ENCODE results near the gene TARDBP. TPM values are rescaled to one million over a fixed set of nuclear protein-coding genes. Genes with fewer than 3 reads are reported as not detected.
A peak's percentile ranks its signal among the peaks of the same experiment; 100 is the strongest.

TARDBP gene
- polyA plus RNA-seq, 1 donor from 2014 or later, result 129 TPM

GRCh38 chr1:11059968-11060830, 47.7 kb downstream of the TARDBP start, which contains the start of gene SRM:
SRM (minus strand) TSS chr1:11060018; CDS start chr1:11059943, 75 bp downstream.
- H3K27ac ChIP-seq (ENCODE audit: low read length), result peak within 1 kb of the TSS; percentile 56

More at GRCh38 chr1:11059968-11060830, 47.7 kb downstream of the TARDBP start, which contains the start of gene SRM:
- H3K4me2 ChIP-seq (ENCODE audit: low read length), result peak within 1 kb of the TSS; percentile 59
- no peaks in the 10 kb centered on the region for H3K9me2 ChIP-seq (ENCODE audit: insufficient read depth, low read length)
- peak within 1 kb of the TSS; percentile 74 for H3K9ac ChIP-seq (ENCODE audit: low read length)
- no peaks in the 10 kb centered on the region for H3K27me3 ChIP-seq (ENCODE audit: insufficient read depth, low read depth, low read length)
- no peak for TF ChIP-seq REST (IDR thresholded peaks at IDR 0.05; ENCODE audit: borderline replicate concordance)
- peak; percentile 81 for TF ChIP-seq MXI1 (conservative IDR thresholded peaks at IDR 0.05; ENCODE audit: poor library complexity, severe bottlenecking)
- TF ChIP-seq POLR2AphosphoS5 (IDR thresholded peaks at IDR 0.05), result no peak
- peak; percentile 56 for TF ChIP-seq RAD21 (conservative IDR thresholded peaks at IDR 0.05)
- TF ChIP-seq EP300 (conservative IDR thresholded peaks at IDR 0.05; ENCODE audit: poor library complexity, severe bottlenecking), result peak; percentile 21
- TF ChIP-seq TAF1 (IDR thresholded peaks at IDR 0.05; ENCODE audit: low read depth), result no peak
- TF ChIP-seq CTCF (IDR thresholded peaks at IDR 0.05; ENCODE audit: poor library complexity, severe bottlenecking), result peak; percentile 75
- TF ChIP-seq SMC3 (conservative IDR thresholded peaks at IDR 0.05; ENCODE audit: poor library complexity), result peak; percentile 69
- TF ChIP-seq EZH2 (IDR thresholded peaks at IDR 0.05; ENCODE audit: borderline replicate concordance, insufficient read depth, low read length, poor library complexity, severe bottlenecking), result no peak
- no peaks in the 10 kb centered on the region for H3F3A ChIP-seq (ENCODE audit: insufficient read depth, low read length, poor library complexity, severe bottlenecking)
- H3K9me3 ChIP-seq (ENCODE audit: low read length), result no peaks in the 10 kb centered on the region
- peak within 1 kb of the TSS; percentile 87 for H3K4me3 ChIP-seq (ENCODE audit: low read length)
- H3K36me3 ChIP-seq (ENCODE audit: insufficient read depth, low read length), result peaks cover 8% of the 10 kb centered on the region
- H2AFZ ChIP-seq (ENCODE audit: low read depth, low read length), result peak within 1 kb of the TSS; percentile 70
- H3K79me2 ChIP-seq (replicated peaks; ENCODE audit: insufficient read depth, low read length), result peaks cover 7% of the 10 kb centered on the region
- H4K20me1 ChIP-seq (ENCODE audit: insufficient read depth), result no peaks in the 10 kb centered on the region

Data from neural cell (in vitro differentiated cells).